ENCODE results near the gene CTDNEP1. TPM values are rescaled to one million over a fixed set of nuclear protein-coding genes. Genes with fewer than 3 reads are reported as not detected.
A peak's percentile ranks its signal among the peaks of the same experiment; 100 is the strongest.

CTDNEP1 gene
- total and polyA plus RNA-seq, 4 donors: 11.0 to 28.6 (median 18.6) TPM

GRCh38 chr17:7260151-7260550 lies 8.6 kb upstream of the CTDNEP1 start:
- no peak for TF ChIP-seq YY1 (IDR thresholded peaks at IDR 0.05)
- no peak for TF ChIP-seq ZBTB33 (IDR thresholded peaks at IDR 0.05)
- no peak for TF ChIP-seq FOXA2 (IDR thresholded peaks at IDR 0.05)
- Histone ChIP-seq H3K4me1 (ENCODE audit: control insufficient read depth in 4 of 4, insufficient read depth in 4 of 4, low read length in 3 of 4) (peaks cover 13 to 53% (median 32%) of the 10 kb centered on the region in 4 donors), H3K9ac (ENCODE audit: low read depth in 1 of 2, low read length in 2 of 2) (peak overlapping the region; percentile 72 to 78), H3K27ac (ENCODE audit: low read depth in 1 of 2, low read length in 2 of 2) (peak overlapping the region; percentile 83 to 87), H3K9me3 (ENCODE audit: control insufficient read depth in 4 of 4, low read length in 3 of 4) (no peaks in the 10 kb centered on the region), H3K4me3 (ENCODE audit: low read depth in 1 of 3, low read length in 3 of 3) (peak overlapping the region; percentile 63 to 68 (median 65)), H3K36me3 (ENCODE audit: control insufficient read depth in 4 of 4, insufficient read depth in 3 of 4, low read depth in 1 of 4, low read length in 3 of 4) (peaks cover 0 to 10% (median 6%) of the 10 kb centered on the region in 4 donors), H3K27me3 (ENCODE audit: control insufficient read depth in 4 of 4, insufficient read depth in 4 of 4, low read length in 3 of 4) (no peaks in the 10 kb centered on the region)
- no peak for DNase-seq (ENCODE audit: low spot score)
- 49% methylated on average over 4 of the region's 4 CpGs for WGBS

- Histone ChIP-seq H3K36me3 (ENCODE audit: control insufficient read depth in 4 of 4, insufficient read depth in 3 of 4, low read depth in 1 of 4, low read length in 3 of 4) (peaks cover 0 to 15% (median 7%) of the 10 kb centered on the region in 4 donors), H3K27ac (ENCODE audit: low read depth in 1 of 2, low read length in 2 of 2) (peak overlapping the region; percentile 72 to 85), H3K9ac (ENCODE audit: low read depth in 1 of 2, low read length in 2 of 2) (peak overlapping the region in 1 of 2 donors; percentile 52), H3K4me3 (ENCODE audit: low read depth in 1 of 3, low read length in 3 of 3) (peak overlapping the region; percentile 15 to 68 (median 63)), H3K27me3 (ENCODE audit: control insufficient read depth in 4 of 4, insufficient read depth in 4 of 4, low read length in 3 of 4) (no peaks in the 10 kb centered on the region), H3K4me1 (ENCODE audit: control insufficient read depth in 4 of 4, insufficient read depth in 4 of 4, low read length in 3 of 4) (peaks cover 13 to 53% (median 32%) of the 10 kb centered on the region in 4 donors), H3K9me3 (ENCODE audit: control insufficient read depth in 4 of 4, low read length in 3 of 4) (no peaks in the 10 kb centered on the region)
- TF ChIP-seq YY1 (IDR thresholded peaks at IDR 0.05): no peak
- no peak for TF ChIP-seq JUND (IDR thresholded peaks at IDR 0.05)
- no peak for DNase-seq (ENCODE audit: low spot score)
- 77% methylated on average over 6 of the region's 6 CpGs for WGBS
Measured at GRCh38 chr17:7259555-7259889, 8.0 kb upstream of the CTDNEP1 start.

- peak overlapping the region; percentile 72 to 85 for H3K27ac ChIP-seq (ENCODE audit: low read depth in 1 of 2, low read length in 2 of 2)
- no peaks in the 10 kb centered on the region for H3K27me3 ChIP-seq (ENCODE audit: control insufficient read depth in 4 of 4, insufficient read depth in 4 of 4, low read length in 3 of 4)
- H3K4me3 ChIP-seq (ENCODE audit: low read depth in 1 of 3, low read length in 3 of 3): peak overlapping the region; percentile 15 to 63 (median 34)
- H3K9me3 ChIP-seq (ENCODE audit: control insufficient read depth in 4 of 4, low read length in 3 of 4): no peaks in the 10 kb centered on the region
- peak overlapping the region in 1 of 2 donors; percentile 55 for H3K9ac ChIP-seq (ENCODE audit: low read depth in 1 of 2, low read length in 2 of 2)
- peaks cover 0 to 15% (median 8%) of the 10 kb centered on the region in 4 donors for H3K36me3 ChIP-seq (ENCODE audit: control insufficient read depth in 4 of 4, insufficient read depth in 3 of 4, low read depth in 1 of 4, low read length in 3 of 4)
- H3K4me1 ChIP-seq (ENCODE audit: control insufficient read depth in 4 of 4, insufficient read depth in 4 of 4, low read length in 3 of 4): peaks cover 13 to 53% (median 32%) of the 10 kb centered on the region in 4 donors
- 29% methylated on average over 7 of the region's 7 CpGs for WGBS
- DNase-seq (ENCODE audit: low spot score): no peak
- TF ChIP-seq JUND (IDR thresholded peaks at IDR 0.05) (peak; percentile 56 to 64), EGR1 (IDR thresholded peaks at IDR 0.05; ENCODE audit: low read depth in 2 of 2) (peak; percentile 95 to 99), GABPA (IDR thresholded peaks at IDR 0.05 in 1 of 2, conservative IDR thresholded peaks at IDR 0.05 in 1 of 2) (no peak), TAF1 (conservative IDR thresholded peaks at IDR 0.05) (peak; percentile 33), HNF4G (IDR thresholded peaks at IDR 0.05) (peak; percentile 67), HNF4A (conservative IDR thresholded peaks at IDR 0.05) (peak; percentile 92), FOXA1 (IDR thresholded peaks at IDR 0.05) (peak; percentile 8), RXRA (IDR thresholded peaks at IDR 0.05) (peak; percentile 65 to 76), ZBTB33 (IDR thresholded peaks at IDR 0.05) (peak; percentile 57), SP1 (IDR thresholded peaks at IDR 0.05) (peak; percentile 95), MAX (IDR thresholded peaks at IDR 0.05) (peak; percentile 66), RAD21 (IDR thresholded peaks at IDR 0.05) (peak in 1 of 2 donors; percentile 11), FOXA2 (IDR thresholded peaks at IDR 0.05) (peak; percentile 16), REST (IDR thresholded peaks at IDR 0.05) (peak; percentile 79), NR2F2 (IDR thresholded peaks at IDR 0.05) (peak; percentile 22), CTCF (IDR thresholded peaks at IDR 0.05; ENCODE audit: low read depth, low read length, missing input control) (no peak), YY1 (IDR thresholded peaks at IDR 0.05) (peak; percentile 80)
Measured at GRCh38 chr17:7258731-7259554, 7.4 kb upstream of the CTDNEP1 start.
